Natural killer cell (primary cell): ENCODE data around the gene ZPLD1. TPM values are rescaled to one million over a fixed set of nuclear protein-coding genes. Genes with fewer than 3 reads are reported as not detected.

Experiments used
- ATAC-seq, 3 donors: fragments of 150-1000 bp in 2 of 3; fragments of 200-7000 bp in 1 of 3; cut with Tn5 transposase; 1 replicate in 1 of 3; 2 replicates in 2 of 3; pipeline ENCODE4 v1.10.0; 2021; ENCODE audit warnings: mild to moderate bottlenecking in 2 of 3, moderate library complexity in 2 of 3
- DNase-seq, 2 donors: peaks; one replicate each; pipeline versions ENCODE4 v3.0.0 to v3.0.0-alpha.2; 2013 to 2021; ENCODE audit warnings: mixed read lengths in 1 of 2
- H3K27ac ChIP-seq: one replicate; pipeline ENCODE4 v1.5.1; 2013; ENCODE audit warnings: mild to moderate bottlenecking, low read length
- H3K27me3 ChIP-seq: one replicate; pipeline ENCODE4 v1.6.1; 2013; ENCODE audit warnings: low read length; ENCODE audit not compliant: control insufficient read depth, insufficient read depth
- H3K36me3 ChIP-seq: one replicate; pipeline ENCODE4 v1.6.1; 2013; ENCODE audit warnings: low read length; ENCODE audit not compliant: control insufficient read depth, insufficient read depth
- H3K4me1 ChIP-seq: one replicate; pipeline ENCODE4 v1.6.1; 2013; ENCODE audit warnings: low read length; ENCODE audit not compliant: control insufficient read depth, insufficient read depth
- H3K4me3 ChIP-seq: one replicate; pipeline ENCODE4 v1.5.1; 2013; ENCODE audit warnings: low read length
- H3K9me3 ChIP-seq: one replicate; pipeline ENCODE4 v1.6.1; 2013; ENCODE audit warnings: low read length; ENCODE audit not compliant: control insufficient read depth, insufficient read depth
- H3K27ac Mint-ChIP-seq, 2 donors: one replicate each; pipeline ENCODE4 v1.8.0; 2022; ENCODE audit warnings: mild to moderate bottlenecking in 2 of 2, mixed read lengths in 2 of 2, moderate library complexity in 1 of 2
- H3K27me3 Mint-ChIP-seq, 2 donors: one replicate each; pipeline ENCODE4 v1.8.0; 2022; ENCODE audit warnings: low read depth in 2 of 2, mixed read lengths in 2 of 2
- H3K36me3 Mint-ChIP-seq: one replicate; pipeline ENCODE4 v1.8.0; 2022; ENCODE audit warnings: mixed read lengths
- H3K4me1 Mint-ChIP-seq, 2 donors: one replicate each; pipeline ENCODE4 v1.8.0; 2022; ENCODE audit warnings: mixed read lengths in 2 of 2
- H3K4me3 Mint-ChIP-seq: one replicate; pipeline ENCODE4 v1.8.0; 2022; ENCODE audit warnings: mild to moderate bottlenecking, moderate library complexity, mixed read lengths
- H3K9me3 Mint-ChIP-seq, 2 donors: one replicate each; pipeline ENCODE4 v1.8.0; 2022; ENCODE audit warnings: mixed read lengths in 2 of 2
- CTCF ChIP-seq: fragments of 200-600 bp; IDR thresholded peaks from one replicate; pipeline ENCODE4 v1.8.0; 2022; ENCODE audit warnings: antibody characterized with exemption
- WGBS: methylation state at CpG from one replicate; pipeline ENCODE4 v1.1.7; 2013; ENCODE audit warnings: missing lambda C conversion rate; ENCODE audit not compliant: insufficient coverage; 5-methylcytosine and 5-hydroxymethylcytosine counted together
- intact Hi-C: fragments of 100-400 bp; cut with micrococcal nuclease; formaldehyde crosslinking; loops from one replicate; pipeline ENCODE4 v1.14.2; 2022
- total RNA-seq, 4 donors: library from RNA; stranded (reverse); fragments of 120-200 nt in 1 of 4; gene quantifications; one replicate each; pipeline versions ENCODE4 v1.2.3 to v1.2.4, GENCODE V29; 2013 to 2022

ZPLD1 gene
- total RNA-seq, 3 donors from 2014 or later (not counting 1 experiment from before 2014, with no cell fraction given) = not detected

- Mint-ChIP-seq H3K36me3 (no peaks in the 10 kb centered on the region), H3K4me1 (no peaks in the 10 kb centered on the region), H3K27me3 (no peaks in the 10 kb centered on the region), H3K4me3 (no peak overlapping the region), H3K9me3 (peaks cover 0 to 4% of the 10 kb centered on the region in 2 donors), H3K27ac (no peak overlapping the region)
- no peaks in the 10 kb centered on the region for H3K4me1 ChIP-seq
- intact Hi-C loops = no loop called here
- no peaks in the 10 kb centered on the region for H3K27me3 ChIP-seq
- no peak for TF ChIP-seq CTCF
- H3K27ac ChIP-seq = no peak overlapping the region
- ATAC-seq (no peak), DNase-seq (no peak)
- no peak overlapping the region for H3K4me3 ChIP-seq
- H3K36me3 ChIP-seq = no peaks in the 10 kb centered on the region
- WGBS = 78% methylated on average over 1 of the region's 1 CpG
- H3K9me3 ChIP-seq = no peaks in the 10 kb centered on the region
Observed at GRCh38 chr3:102451543-102451942, 16.7 kb downstream of the ZPLD1 start.

GRCh38 chr3:102454181-102454580, 19.4 kb downstream of the ZPLD1 start:
- intact Hi-C loops = no loop called here
- no peak for TF ChIP-seq CTCF
- no peaks in the 10 kb centered on the region for H3K27me3 ChIP-seq
- no peaks in the 10 kb centered on the region for H3K36me3 Mint-ChIP-seq
- WGBS = 75% methylated on average over 3 of the region's 3 CpGs
- ATAC-seq = no peak
- H3K4me1 ChIP-seq = no peaks in the 10 kb centered on the region
- H3K27ac ChIP-seq = no peak overlapping the region
- no peaks in the 10 kb centered on the region for H3K27me3 Mint-ChIP-seq
- peaks cover 0 to 4% of the 10 kb centered on the region in 2 donors for H3K9me3 Mint-ChIP-seq
- no peak overlapping the region for H3K27ac Mint-ChIP-seq
- H3K36me3 ChIP-seq = no peaks in the 10 kb centered on the region
- no peak for DNase-seq
- no peaks in the 10 kb centered on the region for H3K4me1 Mint-ChIP-seq
- no peaks in the 10 kb centered on the region for H3K9me3 ChIP-seq
- H3K4me3 ChIP-seq = no peak overlapping the region
- H3K4me3 Mint-ChIP-seq = no peak overlapping the region

- Mint-ChIP-seq H3K4me1 (no peaks in the 10 kb centered on the region), H3K27me3 (no peaks in the 10 kb centered on the region), H3K4me3 (no peak overlapping the region), H3K9me3 (no peaks in the 10 kb centered on the region), H3K27ac (no peak overlapping the region), H3K36me3 (no peaks in the 10 kb centered on the region)
- intact Hi-C loops = no loop called here
- no peaks in the 10 kb centered on the region for H3K36me3 ChIP-seq
- no peak overlapping the region for H3K27ac ChIP-seq
- TF ChIP-seq CTCF = no peak
- no peaks in the 10 kb centered on the region for H3K9me3 ChIP-seq
- DNase-seq = no peak
- 73% methylated on average over 2 of the region's 2 CpGs for WGBS
- no peaks in the 10 kb centered on the region for H3K4me1 ChIP-seq
- ATAC-seq = no peak
- no peaks in the 10 kb centered on the region for H3K27me3 ChIP-seq
- H3K4me3 ChIP-seq = no peak overlapping the region
Observed at GRCh38 chr3:102457644-102458043, 22.8 kb downstream of the ZPLD1 start.

- no peaks in the 10 kb centered on the region for H3K4me1 Mint-ChIP-seq
- Histone ChIP-seq H3K4me3 (no peak overlapping the region), H3K4me1 (no peaks in the 10 kb centered on the region), H3K27ac (no peak overlapping the region), H3K36me3 (no peaks in the 10 kb centered on the region), H3K9me3 (no peaks in the 10 kb centered on the region), H3K27me3 (no peaks in the 10 kb centered on the region)
- no peak for TF ChIP-seq CTCF
- intact Hi-C loops = no loop called here
- no peaks in the 10 kb centered on the region for H3K36me3 Mint-ChIP-seq
- no peaks in the 10 kb centered on the region for H3K9me3 Mint-ChIP-seq
- DNase-seq (no peak), ATAC-seq (no peak)
- H3K4me3 Mint-ChIP-seq = no peak overlapping the region
- no peak overlapping the region for H3K27ac Mint-ChIP-seq
- H3K27me3 Mint-ChIP-seq = no peaks in the 10 kb centered on the region
Observed at GRCh38 chr3:102460579-102460978, 25.8 kb downstream of the ZPLD1 start.
